Measurements from ENCODE around the gene HIBCH. TPM values are rescaled to one million over a fixed set of nuclear protein-coding genes. Genes with fewer than 3 reads are reported as not detected.
A peak's percentile ranks its signal among the peaks of the same experiment; 100 is the strongest.
"Not testable (repeated sequence)": the region's sequence is repeated elsewhere in the genome, so short reads cannot be mapped to it uniquely, and the experiment has no call there.

HIBCH gene
- total and polyA plus RNA-seq, 10 donors, result 12.0 to 38.7 (median 25.5) TPM

DNA sequence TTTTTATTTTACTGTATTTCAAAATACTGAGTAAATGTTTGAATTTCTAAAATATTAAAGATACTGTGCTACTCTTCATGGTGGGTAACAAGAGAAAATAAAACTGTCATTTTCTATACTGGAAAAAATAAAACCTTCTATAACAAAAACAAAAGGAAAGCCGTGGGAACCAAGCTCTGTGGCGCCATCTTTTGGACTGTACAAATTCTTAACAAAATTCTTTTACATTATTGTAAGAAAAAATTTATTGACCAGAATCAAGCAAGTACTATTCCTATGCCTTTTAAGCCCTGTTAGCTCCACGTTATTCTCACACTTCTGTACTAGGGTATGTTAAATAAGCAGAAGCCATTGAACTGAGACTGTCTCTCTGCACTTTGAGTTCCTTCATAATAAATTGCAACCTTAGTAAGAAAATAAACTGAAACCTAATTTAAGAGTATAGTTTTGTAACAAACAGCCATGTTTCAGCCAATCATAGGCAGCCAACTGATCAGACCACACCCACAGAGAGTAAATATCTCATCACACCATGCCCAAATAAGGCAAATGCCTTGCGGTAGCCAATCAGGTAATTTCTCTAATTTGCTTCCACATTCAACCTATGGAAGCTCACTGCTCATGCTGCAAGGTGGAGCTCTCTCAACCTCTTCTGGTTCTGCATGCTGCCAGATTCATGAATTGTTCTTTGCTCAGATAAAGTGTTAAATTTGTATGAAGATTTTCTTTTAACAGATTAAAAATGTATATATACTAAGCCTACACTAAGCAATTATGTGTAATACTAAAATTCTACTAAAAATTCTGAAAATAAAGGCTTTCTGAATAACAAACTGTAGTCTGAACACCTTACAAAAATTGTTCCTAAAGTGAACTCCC is 42.2 kb downstream of the HIBCH start:
- peaks cover 0 to 41% (median 0%) of the 10 kb centered on the region in 6 donors for H3K36me3 ChIP-seq
- 46 to 63% (median 53%) methylated on average over 4 of the region's 4 CpGs for WGBS, 5 donors
- H3K9me3 ChIP-seq, result no peaks in the 10 kb centered on the region
- no peak overlapping the region for H3K27ac ChIP-seq
- intact Hi-C loops (cut with DNase I; ENCODE audit: low total_unique reads), result loop anchor here (5.0 kb wide), 1 partner anchor 190 kb away; no protein-coding TSS in a partner anchor
- H3K4me1 ChIP-seq, result peaks cover 0 to 7% (median 2%) of the 10 kb centered on the region in 6 donors
- H3K27me3 ChIP-seq (replicated peaks in 1 of 7), result no peaks in the 10 kb centered on the region
- TF ChIP-seq POLR2A (IDR thresholded peaks at IDR 0.05), result no peak
- no peak for TF ChIP-seq POLR2AphosphoS5 (IDR thresholded peaks at IDR 0.05)
- TF ChIP-seq CTCF (IDR thresholded peaks at IDR 0.05 in 8 of 11, conservative IDR thresholded peaks at IDR 0.05 in 3 of 11), result peak in 5 of 11 experiments; percentile 16 to 40 (median 22)
- no peak for DNase-seq
- no peak overlapping the region for H3K4me3 ChIP-seq

DNA sequence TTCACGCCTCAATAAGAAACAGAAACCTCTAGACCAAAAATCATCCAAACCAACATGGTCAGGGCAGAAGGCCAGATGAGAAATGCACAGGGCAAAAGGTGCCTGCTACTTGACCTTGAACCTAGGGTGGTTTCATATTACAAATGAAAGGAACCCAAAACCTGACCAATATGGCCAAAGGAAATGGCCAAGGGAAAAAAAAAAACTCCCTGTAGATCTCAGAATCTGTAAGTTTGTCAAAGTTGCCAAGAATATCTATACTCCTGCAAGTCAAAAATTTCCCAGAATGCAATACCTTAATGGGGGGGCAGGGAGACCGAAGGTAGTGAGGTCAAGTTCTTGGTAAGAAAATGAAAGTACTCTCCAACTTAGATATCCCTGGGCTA is 47.2 kb downstream of the HIBCH start:
- Histone ChIP-seq H3K4me1 (peaks cover 0 to 6% (median 1%) of the 10 kb centered on the region in 6 donors), H3K9me3 (no peaks in the 10 kb centered on the region), H3K27ac (no peak overlapping the region), H3K27me3 (replicated peaks in 1 of 7) (no peaks in the 10 kb centered on the region), H3K4me3 (no peak overlapping the region), H3K36me3 (peaks cover 0 to 28% (median 0%) of the 10 kb centered on the region in 6 donors)
- DNase-seq, result no peak
- no peak for TF ChIP-seq CTCF (IDR thresholded peaks at IDR 0.05 in 8 of 11, conservative IDR thresholded peaks at IDR 0.05 in 3 of 11)
- TF ChIP-seq POLR2A (IDR thresholded peaks at IDR 0.05), result no peak
- WGBS, 5 donors, result 50 to 97% (median 76%) methylated on average over 1 to 2 of the region's 2 CpGs
- intact Hi-C loops (cut with DNase I; ENCODE audit: low total_unique reads), result no loop called here

DNA sequence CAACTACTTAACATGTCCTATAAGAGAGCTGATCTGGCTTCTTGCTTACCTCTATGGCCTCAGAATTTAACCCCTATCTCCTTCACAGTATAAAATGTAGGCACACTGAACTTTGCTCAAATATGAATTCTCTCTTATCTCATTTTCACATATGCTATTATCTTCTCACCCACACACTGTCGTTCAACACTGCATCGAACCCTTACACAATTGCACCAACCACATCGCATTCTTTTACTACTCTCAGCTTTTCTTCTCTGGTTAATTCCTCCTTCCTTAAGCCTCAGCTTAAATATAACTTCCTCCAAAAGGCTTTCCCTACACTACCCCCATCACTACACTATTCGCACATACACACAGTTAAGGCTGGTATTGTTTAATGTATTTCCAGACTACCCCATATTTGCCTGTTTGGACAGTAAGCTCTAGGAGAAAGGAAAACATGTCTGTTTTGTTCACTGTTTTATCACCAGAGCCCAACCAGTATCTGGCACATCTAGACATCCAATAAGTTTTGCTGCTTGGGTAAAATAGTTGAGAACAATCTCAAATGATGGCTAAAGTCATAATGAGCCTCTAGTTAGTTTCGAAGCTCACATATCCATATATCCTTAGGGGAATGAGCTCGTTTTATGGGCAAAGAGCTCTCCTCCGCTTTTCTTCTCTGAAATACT is 47.7 kb downstream of the HIBCH start:
- no peak overlapping the region for H3K4me3 ChIP-seq
- no peaks in the 10 kb centered on the region for H3K9me3 ChIP-seq
- DNase-seq, result no peak
- no peak for TF ChIP-seq POLR2AphosphoS5 (IDR thresholded peaks at IDR 0.05)
- TF ChIP-seq CTCF (IDR thresholded peaks at IDR 0.05 in 8 of 11, conservative IDR thresholded peaks at IDR 0.05 in 3 of 11), result no peak
- TF ChIP-seq POLR2A (IDR thresholded peaks at IDR 0.05), result no peak
- peaks cover 0 to 33% (median under 1%) of the 10 kb centered on the region in 6 donors for H3K36me3 ChIP-seq
- WGBS, 5 donors, result 81 to 89% (median 83%) methylated on average over 7 of the region's 7 CpGs
- intact Hi-C loops (cut with DNase I; ENCODE audit: low total_unique reads), result no loop called here
- H3K27ac ChIP-seq, result no peak overlapping the region
- H3K4me1 ChIP-seq, result peaks cover 0 to 5% (median 0%) of the 10 kb centered on the region in 6 donors
- H3K27me3 ChIP-seq (replicated peaks in 1 of 7), result no peaks in the 10 kb centered on the region

- no peak for DNase-seq
- Histone ChIP-seq H3K9me3 (peaks cover 0 to 8% (median 4%) of the 10 kb centered on the region in 8 donors), H3K36me3 (peaks cover 0 to 31% (median 3%) of the 10 kb centered on the region in 6 donors), H3K27me3 (replicated peaks in 1 of 7) (no peaks in the 10 kb centered on the region), H3K4me3 (no peak overlapping the region), H3K27ac (no peak overlapping the region), H3K4me1 (peaks cover 0 to 5% (median 0%) of the 10 kb centered on the region in 6 donors)
- intact Hi-C loops (cut with DNase I; ENCODE audit: low total_unique reads), result no loop called here
- TF ChIP-seq POLR2A (IDR thresholded peaks at IDR 0.05), result no peak
- no peak for TF ChIP-seq CTCF (IDR thresholded peaks at IDR 0.05 in 8 of 11, conservative IDR thresholded peaks at IDR 0.05 in 3 of 11)
- no peak for TF ChIP-seq POLR2AphosphoS5 (IDR thresholded peaks at IDR 0.05)
- 96 to 98% (median 97%) methylated on average over 3 of the region's 3 CpGs for WGBS, 5 donors
Measured at GRCh38 chr2:190270298-190270697, 49.3 kb downstream of the HIBCH start.

DNA sequence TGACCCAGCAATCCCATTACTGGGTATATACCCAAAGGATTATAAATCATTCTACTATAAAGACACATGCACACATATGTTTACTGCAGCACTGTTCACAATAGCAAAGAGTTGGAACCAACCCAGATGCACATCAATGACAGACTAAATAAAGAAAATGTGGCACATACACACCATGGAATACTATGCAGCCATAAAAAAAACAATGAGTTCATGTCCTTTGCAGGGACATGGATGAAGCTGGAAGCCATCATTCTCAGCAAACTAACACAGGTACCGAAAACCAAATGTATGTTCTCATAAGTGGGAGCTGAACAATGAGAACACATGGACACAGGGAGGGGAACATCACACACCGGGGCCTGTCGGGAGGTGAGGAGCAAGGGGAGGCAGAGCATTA is 49.9 kb downstream of the HIBCH start:
- H3K27me3 ChIP-seq (replicated peaks in 1 of 7); H3K4me3 ChIP-seq; DNase-seq; H3K27ac ChIP-seq; intact Hi-C loops (cut with DNase I; ENCODE audit: low total_unique reads); H3K4me1 ChIP-seq: not testable (repeated sequence)
- 94 to 100% (median 96%) methylated on average over 3 of the region's 3 CpGs for WGBS, 5 donors
- Histone ChIP-seq H3K9me3 (peaks cover 0 to 13% (median 7%) of the 10 kb centered on the region in 8 donors), H3K36me3 (peaks cover 0 to 26% (median 3%) of the 10 kb centered on the region in 6 donors)
